ENCODE measurements around the gene ANKS3. TPM values are rescaled to one million over a fixed set of nuclear protein-coding genes. Genes with fewer than 3 reads are reported as not detected.

ANKS3 gene
- total RNA-seq, 4 donors from 2014 or later: 9.3 to 21.5 (median 13.2) TPM

DNA sequence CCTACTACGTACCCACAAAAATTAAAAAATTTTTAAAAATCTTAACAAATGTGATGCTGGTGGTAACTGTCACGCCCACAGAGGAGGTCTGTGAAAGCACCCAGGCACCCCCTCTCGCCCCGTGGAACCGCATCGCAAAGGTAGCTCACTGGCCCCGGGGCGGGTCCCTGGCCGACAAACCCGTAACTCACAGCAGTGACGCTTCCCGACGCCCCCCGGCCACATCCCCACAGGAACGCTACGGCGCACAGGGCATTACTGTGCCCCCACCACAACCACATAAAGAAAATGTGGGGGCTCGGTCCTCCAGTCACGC lies 366 bp downstream of the ANKS3 start:
- TF ChIP-seq, protein P1, sequence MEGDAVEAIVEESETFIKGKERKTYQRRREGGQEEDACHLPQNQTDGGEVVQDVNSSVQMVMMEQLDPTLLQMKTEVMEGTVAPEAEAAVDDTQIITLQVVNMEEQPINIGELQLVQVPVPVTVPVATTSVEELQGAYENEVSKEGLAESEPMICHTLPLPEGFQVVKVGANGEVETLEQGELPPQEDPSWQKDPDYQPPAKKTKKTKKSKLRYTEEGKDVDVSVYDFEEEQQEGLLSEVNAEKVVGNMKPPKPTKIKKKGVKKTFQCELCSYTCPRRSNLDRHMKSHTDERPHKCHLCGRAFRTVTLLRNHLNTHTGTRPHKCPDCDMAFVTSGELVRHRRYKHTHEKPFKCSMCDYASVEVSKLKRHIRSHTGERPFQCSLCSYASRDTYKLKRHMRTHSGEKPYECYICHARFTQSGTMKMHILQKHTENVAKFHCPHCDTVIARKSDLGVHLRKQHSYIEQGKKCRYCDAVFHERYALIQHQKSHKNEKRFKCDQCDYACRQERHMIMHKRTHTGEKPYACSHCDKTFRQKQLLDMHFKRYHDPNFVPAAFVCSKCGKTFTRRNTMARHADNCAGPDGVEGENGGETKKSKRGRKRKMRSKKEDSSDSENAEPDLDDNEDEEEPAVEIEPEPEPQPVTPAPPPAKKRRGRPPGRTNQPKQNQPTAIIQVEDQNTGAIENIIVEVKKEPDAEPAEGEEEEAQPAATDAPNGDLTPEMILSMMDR (IDR thresholded peaks at IDR 0.05; ENCODE audit: low read depth): no peak

DNA sequence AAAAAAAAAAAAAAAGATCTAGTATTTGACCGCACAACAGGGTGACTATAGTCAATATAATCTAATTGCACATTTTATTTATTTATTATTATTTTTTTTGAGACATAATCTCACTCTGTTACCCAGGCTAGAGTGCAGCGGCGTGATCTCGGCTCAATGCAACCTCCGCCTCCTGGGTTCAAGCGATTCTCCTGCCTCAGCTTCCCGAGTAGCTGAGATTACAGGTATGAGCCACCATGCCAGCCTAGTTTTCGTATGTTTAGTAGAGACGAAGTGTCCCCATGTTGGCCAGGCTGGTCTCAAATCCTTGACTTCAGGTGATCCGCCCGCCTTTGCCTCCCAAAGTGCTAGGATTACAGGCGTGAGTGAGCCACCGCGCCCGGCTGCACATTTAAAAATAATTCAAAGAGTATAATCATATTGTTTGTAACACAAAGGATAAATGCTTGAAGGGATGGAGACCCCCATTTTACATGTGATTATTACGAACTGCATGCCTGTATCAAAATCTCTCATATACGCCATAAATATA lies 794 bp downstream of the ANKS3 start:
- TF ChIP-seq, protein P1 (IDR thresholded peaks at IDR 0.05; ENCODE audit: low read depth): no peak

DNA sequence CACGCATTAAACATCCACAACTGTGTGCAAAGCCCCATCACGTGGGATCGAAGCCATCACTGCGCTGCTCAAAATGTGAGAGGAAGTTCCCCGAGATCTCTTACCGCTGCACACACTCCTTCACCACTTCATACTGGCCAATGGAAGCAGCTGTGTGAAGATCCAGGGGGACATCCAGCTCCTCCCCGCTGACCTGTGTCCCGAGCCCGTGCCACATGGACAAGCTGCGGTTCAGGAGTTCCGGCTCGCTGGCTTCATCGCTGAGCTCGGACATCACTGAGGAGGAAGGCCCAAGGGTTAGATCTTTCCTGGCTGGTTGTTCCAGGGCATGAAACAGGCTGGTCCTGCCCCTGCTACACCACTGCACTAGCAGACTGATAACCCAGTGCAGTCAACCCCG lies 4.2 kb downstream of the ANKS3 start:
- TF ChIP-seq, protein P1 (IDR thresholded peaks at IDR 0.05; ENCODE audit: low read depth): no peak

DNA sequence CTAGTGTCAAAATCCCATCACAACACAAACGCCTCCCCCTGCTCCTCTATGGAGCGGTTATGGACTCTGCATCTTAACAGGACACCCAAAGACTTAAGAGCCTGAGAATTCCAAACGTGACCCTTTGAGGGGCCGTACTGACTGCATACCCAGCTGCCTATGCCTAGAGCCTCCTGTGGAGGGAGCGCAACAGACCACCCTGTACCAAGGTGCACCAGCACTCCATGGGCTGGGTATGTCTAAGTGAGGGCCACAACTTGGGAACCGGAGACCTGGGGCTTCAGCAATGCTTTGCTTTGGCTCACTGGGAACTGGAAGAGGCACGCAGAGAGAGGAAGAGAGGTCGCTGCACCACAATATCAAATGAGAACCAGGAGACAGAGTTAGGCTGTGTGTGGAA lies 5.4 kb downstream of the ANKS3 start:
- TF ChIP-seq, protein P1 (IDR thresholded peaks at IDR 0.05; ENCODE audit: low read depth): no peak

DNA sequence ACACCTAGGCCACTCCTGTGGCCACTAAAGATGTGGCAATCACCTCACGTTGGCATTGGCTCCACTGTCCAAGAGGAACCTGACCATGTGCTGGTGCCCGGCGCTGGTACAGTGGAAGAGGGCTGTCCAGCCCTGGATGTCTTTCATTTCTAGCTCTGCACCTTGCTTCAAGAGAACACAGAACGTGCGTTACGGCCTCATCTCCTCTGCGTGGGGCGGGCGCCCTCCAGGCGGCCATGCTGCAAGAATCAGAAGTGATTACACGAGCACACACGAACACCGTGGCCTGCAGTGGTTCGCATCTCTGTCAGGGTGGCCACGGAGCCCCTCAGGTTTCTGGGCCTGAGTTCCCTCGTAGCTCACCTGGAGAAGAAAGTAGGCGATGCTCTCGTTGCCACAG lies 7.5 kb downstream of the ANKS3 start:
- TF ChIP-seq, protein P1 (IDR thresholded peaks at IDR 0.05; ENCODE audit: low read depth): no peak

DNA sequence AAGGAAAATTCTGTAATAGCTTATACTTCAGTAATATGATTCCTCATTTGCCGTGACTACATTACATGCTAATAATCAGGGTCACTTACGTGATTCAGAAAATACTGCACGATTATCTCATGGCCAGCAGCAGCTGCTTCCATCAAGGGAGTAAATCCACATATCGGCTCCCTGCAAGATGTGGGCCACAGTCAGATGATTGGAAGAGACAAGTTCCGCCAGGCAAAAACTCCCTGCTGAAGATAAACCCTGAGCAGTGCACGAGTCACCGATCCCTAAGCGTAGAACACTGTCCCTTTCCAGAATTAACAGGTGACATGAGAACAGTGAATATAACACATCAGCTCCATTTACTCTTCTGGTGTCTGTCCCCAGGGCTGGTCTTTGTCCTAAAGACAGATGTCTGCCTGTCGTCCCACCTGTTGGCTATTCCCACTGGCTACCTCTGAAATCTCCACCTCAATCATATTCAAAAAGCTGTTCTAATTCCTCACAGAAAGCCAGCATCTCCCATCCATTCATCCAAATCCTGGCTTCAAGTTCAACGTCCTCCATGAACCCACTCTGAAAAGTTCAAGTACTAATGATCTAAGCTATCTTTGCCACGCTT lies 9.3 kb downstream of the ANKS3 start:
- TF ChIP-seq, protein P1 (IDR thresholded peaks at IDR 0.05; ENCODE audit: low read depth): no peak

DNA sequence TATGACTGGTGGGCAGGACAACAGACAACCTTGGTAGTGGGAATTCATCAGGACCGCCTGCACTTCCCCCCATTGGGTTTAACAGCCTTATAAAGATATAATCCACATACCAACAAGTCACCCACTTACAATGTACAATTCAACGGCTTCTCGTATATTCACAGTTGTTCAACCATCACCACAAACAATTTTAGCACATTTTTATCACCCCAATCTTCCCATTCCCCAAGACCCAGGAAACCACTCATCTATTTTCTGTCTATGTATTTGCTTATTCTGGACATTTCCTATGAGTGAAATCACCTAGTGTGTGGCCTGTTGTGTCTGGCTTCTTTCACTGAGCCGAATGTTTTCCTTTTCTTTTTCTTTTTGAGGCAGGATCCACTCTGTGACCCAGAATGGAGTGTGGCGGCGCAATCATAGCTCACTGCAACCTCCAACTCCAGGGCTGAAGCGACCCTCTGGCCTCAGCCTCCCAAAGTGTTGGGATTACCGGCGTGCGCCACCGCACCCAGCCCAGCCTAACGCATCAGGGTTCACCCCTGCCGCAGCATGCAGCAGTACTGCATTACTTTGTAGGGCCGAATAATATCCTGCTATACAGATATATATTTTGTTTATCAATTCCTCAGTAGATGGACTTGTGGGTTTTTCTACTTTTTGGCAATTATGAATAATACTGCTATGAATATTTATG lies 10.9 kb downstream of the ANKS3 start:
- TF ChIP-seq, protein P1 (IDR thresholded peaks at IDR 0.05; ENCODE audit: low read depth): no peak
